ENCODE measurements around the gene GOLGA6D. TPM values are rescaled to one million over a fixed set of nuclear protein-coding genes. Genes with fewer than 3 reads are reported as not detected.

GOLGA6D gene
- total RNA-seq, 1 experiment from 2014 or later = 0.35 TPM

DNA sequence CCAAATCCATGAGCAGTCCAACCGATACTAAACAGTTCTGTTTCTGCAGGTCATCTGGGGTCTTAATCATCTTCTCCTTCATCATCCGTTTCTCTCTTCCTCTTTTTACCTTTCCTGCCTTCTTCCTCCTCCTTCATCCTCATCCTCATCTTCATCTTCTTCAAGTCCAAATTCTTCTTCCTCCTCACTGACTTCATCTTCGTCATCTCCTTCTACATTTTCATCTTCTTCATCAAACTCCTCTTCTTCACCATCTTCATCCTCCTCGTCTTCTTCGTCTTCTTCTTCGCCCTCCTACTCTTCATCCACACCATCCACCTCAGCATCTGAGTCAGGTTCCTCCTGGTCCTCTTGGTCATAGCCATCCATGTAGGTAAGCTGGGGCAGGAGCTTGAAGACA lies 39.1 kb downstream of the GOLGA6D start:
- no peaks in the 10 kb centered on the region for H3K9me3 ChIP-seq (ENCODE audit: control insufficient read depth, low read depth, low read length)
- H4K8ac ChIP-seq (replicated peaks; ENCODE audit: insufficient read length, low read depth, low read length) = no peak overlapping the region
- H2AK5ac ChIP-seq (ENCODE audit: insufficient read length, low read length) = no peak overlapping the region
- TF ChIP-seq, protein P1, sequence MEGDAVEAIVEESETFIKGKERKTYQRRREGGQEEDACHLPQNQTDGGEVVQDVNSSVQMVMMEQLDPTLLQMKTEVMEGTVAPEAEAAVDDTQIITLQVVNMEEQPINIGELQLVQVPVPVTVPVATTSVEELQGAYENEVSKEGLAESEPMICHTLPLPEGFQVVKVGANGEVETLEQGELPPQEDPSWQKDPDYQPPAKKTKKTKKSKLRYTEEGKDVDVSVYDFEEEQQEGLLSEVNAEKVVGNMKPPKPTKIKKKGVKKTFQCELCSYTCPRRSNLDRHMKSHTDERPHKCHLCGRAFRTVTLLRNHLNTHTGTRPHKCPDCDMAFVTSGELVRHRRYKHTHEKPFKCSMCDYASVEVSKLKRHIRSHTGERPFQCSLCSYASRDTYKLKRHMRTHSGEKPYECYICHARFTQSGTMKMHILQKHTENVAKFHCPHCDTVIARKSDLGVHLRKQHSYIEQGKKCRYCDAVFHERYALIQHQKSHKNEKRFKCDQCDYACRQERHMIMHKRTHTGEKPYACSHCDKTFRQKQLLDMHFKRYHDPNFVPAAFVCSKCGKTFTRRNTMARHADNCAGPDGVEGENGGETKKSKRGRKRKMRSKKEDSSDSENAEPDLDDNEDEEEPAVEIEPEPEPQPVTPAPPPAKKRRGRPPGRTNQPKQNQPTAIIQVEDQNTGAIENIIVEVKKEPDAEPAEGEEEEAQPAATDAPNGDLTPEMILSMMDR (conservative IDR thresholded peaks at IDR 0.05) = no peak
- peaks cover 26% of the 10 kb centered on the region for H3K27me3 Mint-ChIP-seq (ENCODE audit: low read depth)
- H3K23me2 ChIP-seq (ENCODE audit: insufficient read length, low read depth, low read length, poor library complexity, severe bottlenecking) = no peaks in the 10 kb centered on the region
- H3K4me1 ChIP-seq (ENCODE audit: insufficient read depth, low read length) = no peaks in the 10 kb centered on the region
- H2BK5ac ChIP-seq (ENCODE audit: insufficient read length, low read length) = no peak overlapping the region
- H3K36me3 Mint-ChIP-seq (ENCODE audit: insufficient read depth in 1 of 3, low read depth in 3 of 3) = no peaks in the 10 kb centered on the region; a peak in 1 of 7 replicates
- no peak overlapping the region for H3K9ac ChIP-seq (ENCODE audit: extremely low read depth, insufficient read length, low read length)
- no peak overlapping the region for H3K27ac ChIP-seq (ENCODE audit: insufficient read length, low read depth, low read length)
- no peaks in the 10 kb centered on the region for H3K79me1 ChIP-seq (ENCODE audit: insufficient read depth, low read depth, low read length, poor library complexity, severe bottlenecking)
- WGBS (ENCODE audit: extremely low coverage, insufficient read length, low lambda C conversion rate) = 99% methylated on average over 4 of the region's 6 CpGs
- H4K20me1 ChIP-seq (ENCODE audit: control insufficient read depth, insufficient read depth, insufficient read length) = no peaks in the 10 kb centered on the region
- no peak overlapping the region for H3T11ph ChIP-seq (ENCODE audit: low read length)
- peaks cover 0 to 4% of the 10 kb centered on the region in 2 experiments; a peak in 1 of 5 replicates for H3K9me3 Mint-ChIP-seq
- H2BK120ac ChIP-seq (ENCODE audit: low read depth, low read length, poor library complexity, severe bottlenecking) = no peak overlapping the region
- no peak overlapping the region for H4K5ac ChIP-seq (ENCODE audit: insufficient read length, low read depth, low read length)
- H2BK15ac ChIP-seq (ENCODE audit: low read depth, low read length) = no peak overlapping the region
- H3K4me3 Mint-ChIP-seq = no peak overlapping the region
- no peak overlapping the region for H2AFZ ChIP-seq (ENCODE audit: low read length)
- H3K79me2 ChIP-seq (ENCODE audit: insufficient read depth, low read length) = no peaks in the 10 kb centered on the region
- H4K91ac ChIP-seq (ENCODE audit: insufficient read length, low read depth, low read length) = no peak overlapping the region
- H3K27me3 ChIP-seq (ENCODE audit: insufficient read depth, low read length) = no peaks in the 10 kb centered on the region
- no peak overlapping the region for H3K4me2 ChIP-seq (ENCODE audit: insufficient read depth, insufficient read length, low read length)
- no peak overlapping the region for H3K18ac ChIP-seq (ENCODE audit: insufficient read length, low read depth, low read length)
- no peak overlapping the region for H2BK12ac ChIP-seq (ENCODE audit: insufficient read length, low read depth, low read length)
- no peak overlapping the region for H3K23ac ChIP-seq (ENCODE audit: insufficient read length, low read depth, low read length)
- H3K56ac ChIP-seq (ENCODE audit: insufficient read length, low read depth, low read length) = no peak overlapping the region
- H2BK20ac ChIP-seq (ENCODE audit: low read depth, low read length, poor library complexity, severe bottlenecking) = no peak overlapping the region
- H3K14ac ChIP-seq (ENCODE audit: insufficient read depth, low read length) = no peak overlapping the region
- no peak overlapping the region for H3K4ac ChIP-seq (ENCODE audit: low read depth, low read length)
- H3K4me1 Mint-ChIP-seq = no peaks in the 10 kb centered on the region
- H3K27ac Mint-ChIP-seq = no peak overlapping the region
- DNase-seq = no peak

All from H9 (cell line).